ENCODE results near the gene SLC29A3. TPM values are rescaled to one million over a fixed set of nuclear protein-coding genes. Genes with fewer than 3 reads are reported as not detected.

Gene SLC29A3
- total and polyA plus RNA-seq, 2 experiments from 2014 or later = 10.3 to 12.3 TPM

DNA sequence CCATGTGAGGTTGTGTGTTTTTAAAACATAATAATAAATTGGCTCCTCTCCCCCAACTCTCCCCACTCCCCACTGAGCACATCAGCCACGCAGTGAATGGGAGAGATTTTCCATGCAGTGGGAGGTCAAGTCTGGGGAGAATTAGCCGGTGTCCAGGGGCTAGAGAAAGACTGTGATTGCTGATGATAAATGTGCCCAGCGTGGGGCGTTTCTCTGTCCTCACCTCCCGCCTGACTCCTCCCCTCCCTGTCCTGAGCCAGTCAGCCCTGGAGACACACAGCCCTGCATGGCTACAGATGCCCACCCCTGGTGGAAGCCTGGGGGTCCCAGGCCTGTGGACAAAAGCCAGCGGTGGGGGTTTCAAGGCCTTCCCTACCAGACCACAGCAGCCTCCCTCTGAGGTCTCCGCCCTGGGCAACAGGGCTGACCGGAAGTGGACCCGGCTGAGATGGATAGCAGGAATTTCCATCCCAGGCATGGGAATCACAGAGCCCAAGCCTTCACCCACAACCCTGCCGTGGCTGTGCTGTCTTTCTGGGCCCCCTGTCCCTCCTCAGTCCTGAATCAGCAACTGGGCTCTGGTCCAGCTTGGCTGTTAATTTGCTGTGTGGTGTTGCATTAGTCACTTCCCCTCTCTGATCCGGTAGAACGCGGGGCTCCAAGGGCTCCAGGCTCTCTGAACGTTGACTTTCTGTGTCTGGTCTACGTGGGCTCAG lies 46.8 kb upstream of the SLC29A3 start:
- DNase-seq (ENCODE audit: low spot score) = no peak
- H3K4me1 Mint-ChIP-seq = peaks cover 61% of the 10 kb centered on the region
- H3K27ac Mint-ChIP-seq = peak overlapping the region; percentile 80
- peaks cover 17% of the 10 kb centered on the region for H3K27me3 Mint-ChIP-seq (ENCODE audit: insufficient read depth, low read depth, poor library complexity)
- Histone ChIP-seq H3K4me3 (no peak overlapping the region), H3K79me2 (replicated peaks; ENCODE audit: insufficient read depth) (peaks cover 35% of the 10 kb centered on the region), H3F3A (replicated peaks; ENCODE audit: low read depth) (peaks cover 7% of the 10 kb centered on the region), H3K27ac (ENCODE audit: low read depth) (no peak overlapping the region), H4K20me1 (replicated peaks; ENCODE audit: insufficient read depth) (no peaks in the 10 kb centered on the region; the same call in 1 of the 2 replicates), H3K27me3 (ENCODE audit: insufficient read depth) (no peaks in the 10 kb centered on the region), H3K9me2 (ENCODE audit: insufficient read depth) (no peaks in the 10 kb centered on the region), H3K4me1 (ENCODE audit: insufficient read depth) (peaks cover 35% of the 10 kb centered on the region), H3K4me2 (no peak overlapping the region), H3K36me3 (ENCODE audit: insufficient read depth) (no peaks in the 10 kb centered on the region), H2AFZ (no peak overlapping the region)
- no peak overlapping the region for H3K4me3 Mint-ChIP-seq
- ATAC-seq = no peak
- TF ChIP-seq, protein P1, sequence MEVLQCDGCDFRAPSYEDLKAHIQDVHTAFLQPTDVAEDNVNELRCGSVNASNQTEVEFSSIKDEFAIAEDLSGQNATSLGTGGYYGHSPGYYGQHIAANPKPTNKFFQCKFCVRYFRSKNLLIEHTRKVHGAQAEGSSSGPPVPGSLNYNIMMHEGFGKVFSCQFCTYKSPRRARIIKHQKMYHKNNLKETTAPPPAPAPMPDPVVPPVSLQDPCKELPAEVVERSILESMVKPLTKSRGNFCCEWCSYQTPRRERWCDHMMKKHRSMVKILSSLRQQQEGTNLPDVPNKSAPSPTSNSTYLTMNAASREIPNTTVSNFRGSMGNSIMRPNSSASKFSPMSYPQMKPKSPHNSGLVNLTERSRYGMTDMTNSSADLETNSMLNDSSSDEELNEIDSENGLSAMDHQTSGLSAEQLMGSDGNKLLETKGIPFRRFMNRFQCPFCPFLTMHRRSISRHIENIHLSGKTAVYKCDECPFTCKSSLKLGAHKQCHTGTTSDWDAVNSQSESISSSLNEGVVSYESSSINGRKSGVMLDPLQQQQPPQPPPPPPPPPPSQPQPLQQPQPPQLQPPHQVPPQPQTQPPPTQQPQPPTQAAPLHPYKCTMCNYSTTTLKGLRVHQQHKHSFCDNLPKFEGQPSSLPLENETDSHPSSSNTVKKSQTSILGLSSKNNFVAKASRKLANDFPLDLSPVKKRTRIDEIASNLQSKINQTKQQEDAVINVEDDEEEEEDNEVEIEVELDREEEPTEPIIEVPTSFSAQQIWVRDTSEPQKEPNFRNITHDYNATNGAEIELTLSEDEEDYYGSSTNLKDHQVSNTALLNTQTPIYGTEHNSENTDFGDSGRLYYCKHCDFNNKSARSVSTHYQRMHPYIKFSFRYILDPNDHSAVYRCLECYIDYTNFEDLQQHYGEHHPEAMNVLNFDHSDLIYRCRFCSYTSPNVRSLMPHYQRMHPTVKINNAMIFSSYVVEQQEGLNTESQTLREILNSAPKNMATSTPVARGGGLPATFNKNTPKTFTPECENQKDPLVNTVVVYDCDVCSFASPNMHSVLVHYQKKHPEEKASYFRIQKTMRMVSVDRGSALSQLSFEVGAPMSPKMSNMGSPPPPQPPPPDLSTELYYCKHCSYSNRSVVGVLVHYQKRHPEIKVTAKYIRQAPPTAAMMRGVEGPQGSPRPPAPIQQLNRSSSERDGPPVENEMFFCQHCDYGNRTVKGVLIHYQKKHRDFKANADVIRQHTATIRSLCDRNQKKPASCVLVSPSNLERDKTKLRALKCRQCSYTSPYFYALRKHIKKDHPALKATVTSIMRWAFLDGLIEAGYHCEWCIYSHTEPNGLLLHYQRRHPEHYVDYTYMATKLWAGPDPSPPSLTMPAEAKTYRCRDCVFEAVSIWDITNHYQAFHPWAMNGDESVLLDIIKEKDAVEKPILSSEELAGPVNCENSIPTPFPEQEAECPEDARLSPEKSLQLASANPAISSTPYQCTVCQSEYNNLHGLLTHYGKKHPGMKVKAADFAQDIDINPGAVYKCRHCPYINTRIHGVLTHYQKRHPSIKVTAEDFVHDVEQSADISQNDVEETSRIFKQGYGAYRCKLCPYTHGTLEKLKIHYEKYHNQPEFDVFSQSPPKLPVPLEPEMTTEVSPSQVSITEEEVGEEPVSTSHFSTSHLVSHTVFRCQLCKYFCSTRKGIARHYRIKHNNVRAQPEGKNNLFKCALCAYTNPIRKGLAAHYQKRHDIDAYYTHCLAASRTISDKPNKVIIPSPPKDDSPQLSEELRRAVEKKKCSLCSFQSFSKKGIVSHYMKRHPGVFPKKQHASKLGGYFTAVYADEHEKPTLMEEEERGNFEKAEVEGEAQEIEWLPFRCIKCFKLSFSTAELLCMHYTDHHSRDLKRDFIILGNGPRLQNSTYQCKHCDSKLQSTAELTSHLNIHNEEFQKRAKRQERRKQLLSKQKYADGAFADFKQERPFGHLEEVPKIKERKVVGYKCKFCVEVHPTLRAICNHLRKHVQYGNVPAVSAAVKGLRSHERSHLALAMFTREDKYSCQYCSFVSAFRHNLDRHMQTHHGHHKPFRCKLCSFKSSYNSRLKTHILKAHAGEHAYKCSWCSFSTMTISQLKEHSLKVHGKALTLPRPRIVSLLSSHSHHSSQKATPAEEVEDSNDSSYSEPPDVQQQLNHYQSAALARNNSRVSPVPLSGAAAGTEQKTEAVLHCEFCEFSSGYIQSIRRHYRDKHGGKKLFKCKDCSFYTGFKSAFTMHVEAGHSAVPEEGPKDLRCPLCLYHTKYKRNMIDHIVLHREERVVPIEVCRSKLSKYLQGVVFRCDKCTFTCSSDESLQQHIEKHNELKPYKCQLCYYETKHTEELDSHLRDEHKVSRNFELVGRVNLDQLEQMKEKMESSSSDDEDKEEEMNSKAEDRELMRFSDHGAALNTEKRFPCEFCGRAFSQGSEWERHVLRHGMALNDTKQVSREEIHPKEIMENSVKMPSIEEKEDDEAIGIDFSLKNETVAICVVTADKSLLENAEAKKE (CRISPR knock-in tag; IDR thresholded peaks at IDR 0.05) = no peak
- TF ChIP-seq JUNB (IDR thresholded peaks at IDR 0.05; ENCODE audit: unreplicated experiment) (no peak), EZH2 (IDR thresholded peaks at IDR 0.05; ENCODE audit: low read depth, unreplicated experiment) (no peak), ZNF114 (CRISPR knock-in tag; IDR thresholded peaks at IDR 0.05) (no peak), STAT1 (IDR thresholded peaks at IDR 0.05; ENCODE audit: unreplicated experiment) (no peak), CTCF (conservative IDR thresholded peaks at IDR 0.05; ENCODE audit: low read depth in 2 of 2) (no peak), ZNF331 (CRISPR knock-in tag; IDR thresholded peaks at IDR 0.05; ENCODE audit: low read depth) (no peak), ETS1 (IDR thresholded peaks at IDR 0.05) (no peak), NANOG (IDR thresholded peaks at IDR 0.05; ENCODE audit: borderline replicate concordance) (no peak), POLR2AphosphoS5 (IDR thresholded peaks at IDR 0.05; ENCODE audit: low read depth) (no peak), CREB1 (CRISPR knock-in tag; IDR thresholded peaks at IDR 0.05; ENCODE audit: low read depth) (no peak), EZH2phosphoT487 (IDR thresholded peaks at IDR 0.05; ENCODE audit: unreplicated experiment) (no peak), REST (IDR thresholded peaks at IDR 0.05; ENCODE audit: unreplicated experiment) (no peak)
- H3K9me3 Mint-ChIP-seq = no peaks in the 10 kb centered on the region; the same call in 2 of the 3 replicates
- H3K36me3 Mint-ChIP-seq (ENCODE audit: low read depth) = no peaks in the 10 kb centered on the region; the same call in 2 of the 3 replicates

Data from GM23338 (cell line).